Suprapubic skin (tissue), 3 donors: ENCODE measurements around the gene PLSCR5.

ENCODE experiments used
- CTCF ChIP-seq, 2 donors: fragments of 200-600 bp in 1 of 2; fragments of 450-650 bp in 1 of 2; sonication (generic) in 1 of 2; IDR thresholded peaks; one replicate each; pipeline ENCODE4 v1.5.1; 2016 to 2019; ENCODE audit warnings: antibody characterized with exemption in 2 of 2, mild to moderate bottlenecking in 1 of 2, moderate library complexity in 1 of 2
- EP300 ChIP-seq: sonication (generic); formaldehyde crosslinking; IDR thresholded peaks from one replicate; pipeline ENCODE4 v1.6.1; 2017; ENCODE audit warnings: antibody characterized with exemption
- POLR2A ChIP-seq, 2 donors: fragments of 450-650 bp; IDR thresholded peaks; one replicate each; pipeline ENCODE4 v1.6.1; 2017; ENCODE audit warnings: antibody characterized with exemption in 2 of 2, mild to moderate bottlenecking in 2 of 2, moderate library complexity in 2 of 2

- TF ChIP-seq POLR2A (IDR thresholded peaks at IDR 0.05) (peak; percentile 82 to 90), EP300 (peak; percentile 43), CTCF (IDR thresholded peaks at IDR 0.05) (no peak)
Observed at GRCh38 chr3:146544002-146544928, 60.9 kb downstream of the PLSCR5 start, which contains the start of gene PLSCR1.
